ENCODE measurements around the gene CAMSAP3.
"Not testable (repeated sequence)": the region's sequence is repeated elsewhere in the genome, so short reads cannot be mapped to it uniquely, and the experiment has no call there.

Gene CAMSAP3

GRCh38 chr19:7575434-7576040 lies 20.1 kb upstream of the CAMSAP3 start:
- DNase-seq, result no peak

- DNase-seq, result not testable (repeated sequence)
These were observed 18.2 kb upstream of the CAMSAP3 start for GRCh38 chr19:7577422-7577821.

GRCh38 chr19:7578127-7578526 lies 17.5 kb upstream of the CAMSAP3 start:
- no peak for DNase-seq

GRCh38 chr19:7579182-7579581 lies 16.5 kb upstream of the CAMSAP3 start:
- no peak for DNase-seq

- no peak for DNase-seq
These were observed 13.2 kb upstream of the CAMSAP3 start for GRCh38 chr19:7582446-7582845.

GRCh38 chr19:7589822-7590221 lies 5.8 kb upstream of the CAMSAP3 start:
- DNase-seq, result no peak

- DNase-seq, result no peak
These were observed 5.4 kb upstream of the CAMSAP3 start for GRCh38 chr19:7590256-7590655.

GRCh38 chr19:7596211-7596937 lies 711 bp downstream of the CAMSAP3 start:
- DNase-seq, result no peak

GRCh38 chr19:7597689-7598088 lies 2.0 kb downstream of the CAMSAP3 start:
- DNase-seq, result no peak

GRCh38 chr19:7598180-7598579 lies 2.5 kb downstream of the CAMSAP3 start:
- DNase-seq, result no peak

- no peak for DNase-seq
These were observed 5.1 kb downstream of the CAMSAP3 start for GRCh38 chr19:7600721-7601120.

GRCh38 chr19:7602240-7602934 lies 6.7 kb downstream of the CAMSAP3 start:
- DNase-seq, result no peak

GRCh38 chr19:7602935-7603497 lies 7.4 kb downstream of the CAMSAP3 start:
- DNase-seq, result no peak

GRCh38 chr19:7603919-7604318 lies 8.3 kb downstream of the CAMSAP3 start:
- DNase-seq, result no peak

GRCh38 chr19:7605490-7606222 lies 10.0 kb downstream of the CAMSAP3 start:
- DNase-seq, result no peak

GRCh38 chr19:7606289-7606688 lies 10.6 kb downstream of the CAMSAP3 start:
- DNase-seq, result no peak

GRCh38 chr19:7607212-7607873 lies 11.7 kb downstream of the CAMSAP3 start:
- DNase-seq, result no peak

- no peak for DNase-seq
These were observed 12.4 kb downstream of the CAMSAP3 start for GRCh38 chr19:7607874-7608560.

GRCh38 chr19:7610491-7611240 lies 15.0 kb downstream of the CAMSAP3 start:
- no peak for DNase-seq

- no peak for DNase-seq
These were observed 16.0 kb downstream of the CAMSAP3 start for GRCh38 chr19:7611541-7612279.
